Epithelial cell of prostate (primary cell): ENCODE results near the gene KSR2.

ENCODE experiments used
- DNase-seq: peaks from one replicate; pipeline ENCODE4 v3.0.0-alpha.2; 2011; ENCODE audit warnings: low read depth, low spot score
- H3K27ac ChIP-seq: fragments of 450-650 bp; 2 replicates; pipeline ENCODE4 v1.5.1; 2017; ENCODE audit warnings: mild to moderate bottlenecking

Gene KSR2

GRCh38 chr12:117594481-117594880 lies 374.3 kb downstream of the KSR2 start:
- no peak for DNase-seq
- H3K27ac ChIP-seq = no peak overlapping the region

DNA sequence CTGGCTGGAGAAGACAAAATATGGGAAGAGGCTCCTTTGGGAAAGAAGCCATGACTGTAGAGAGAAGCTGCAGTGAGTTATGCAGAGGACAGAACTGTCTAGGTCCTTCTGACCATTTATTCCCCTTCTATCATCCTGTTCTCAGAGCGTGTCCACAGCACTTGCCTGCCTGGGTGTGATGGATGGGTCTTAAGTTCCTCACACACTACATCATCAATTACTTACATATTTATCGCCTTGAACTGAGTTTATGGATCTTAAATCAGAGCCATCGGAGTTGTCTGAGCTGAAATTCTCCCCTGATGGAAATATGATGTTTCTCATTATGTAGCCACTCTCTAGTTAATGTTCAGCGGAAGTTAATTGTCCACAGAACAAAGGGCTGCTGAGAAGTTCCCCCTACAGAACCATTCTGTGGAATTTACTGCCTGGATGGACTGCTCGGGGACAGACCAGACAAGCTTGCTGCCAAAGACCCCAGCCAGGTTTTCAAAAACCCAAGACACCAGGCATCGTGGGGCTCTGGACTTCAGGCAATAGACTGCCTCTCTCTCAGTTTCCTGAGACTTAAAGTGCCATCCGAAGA lies 374.9 kb downstream of the KSR2 start:
- H3K27ac ChIP-seq = no peak overlapping the region
- no peak for DNase-seq

- no peak overlapping the region for H3K27ac ChIP-seq
- no peak for DNase-seq
These were observed 376.0 kb downstream of the KSR2 start for GRCh38 chr12:117592588-117593305.

DNA sequence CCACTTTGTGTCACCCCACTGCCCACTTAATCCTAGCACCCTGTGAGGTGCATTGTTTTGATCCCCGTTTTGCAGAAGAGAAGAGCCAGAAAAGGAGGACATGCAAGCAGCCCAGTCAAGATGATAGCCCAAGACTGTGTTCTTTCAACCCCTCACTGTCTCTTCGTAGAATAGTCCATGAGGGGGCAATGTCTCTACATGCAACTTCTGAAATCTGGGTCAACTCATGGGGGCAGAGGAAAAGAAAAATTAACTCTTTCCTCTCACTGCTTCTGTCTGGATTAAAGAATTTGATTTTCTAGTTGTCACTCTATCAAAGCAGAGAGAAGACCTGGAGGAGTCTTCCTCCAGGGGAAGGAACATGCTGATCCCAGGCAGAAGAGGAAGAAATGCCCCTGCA lies 377.8 kb downstream of the KSR2 start:
- no peak for DNase-seq
- no peak overlapping the region for H3K27ac ChIP-seq

DNA sequence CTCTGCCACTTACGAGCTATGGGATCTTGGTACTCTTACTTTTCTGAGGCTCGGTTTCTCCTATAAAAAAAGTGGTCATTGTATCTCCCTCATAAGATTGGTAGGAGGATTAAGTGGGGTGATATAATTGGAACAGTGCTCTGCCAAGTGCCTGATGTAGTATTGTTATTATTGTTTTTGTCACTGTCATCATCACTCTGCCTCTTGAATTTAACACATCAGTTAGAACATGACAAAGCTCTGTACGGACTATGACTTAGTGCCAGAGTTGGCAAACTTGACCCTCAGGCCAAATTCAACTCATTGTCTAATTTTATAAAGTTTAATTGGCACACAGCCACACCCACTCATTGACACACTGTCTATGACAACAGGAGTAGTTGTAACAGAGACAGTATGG lies 378.4 kb downstream of the KSR2 start:
- DNase-seq = no peak
- no peak overlapping the region for H3K27ac ChIP-seq

DNA sequence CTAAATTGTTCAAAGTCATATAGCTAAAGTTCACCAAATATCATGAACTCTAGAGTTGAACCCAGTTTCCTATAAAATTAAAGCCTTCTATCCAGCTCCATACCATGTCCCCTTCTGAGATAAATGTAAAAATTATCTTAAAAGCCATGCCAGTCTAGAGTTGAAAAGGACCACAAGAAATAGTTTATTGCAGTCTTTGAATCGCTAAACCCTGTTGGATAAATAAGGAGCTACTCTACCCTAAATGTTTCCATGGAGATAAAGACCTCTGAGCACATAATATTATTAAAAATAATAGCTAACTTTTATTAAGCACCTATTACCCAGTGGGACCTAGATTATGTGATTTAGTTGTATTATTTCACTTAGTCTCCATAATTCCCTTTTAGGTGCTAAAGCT lies 379.8 kb downstream of the KSR2 start:
- H3K27ac ChIP-seq = no peak overlapping the region
- no peak for DNase-seq

- H3K27ac ChIP-seq = no peak overlapping the region
- no peak for DNase-seq
These were observed 381.0 kb downstream of the KSR2 start for GRCh38 chr12:117587631-117588287.

GRCh38 chr12:117583677-117584225 lies 385.0 kb downstream of the KSR2 start:
- no peak for DNase-seq

DNA sequence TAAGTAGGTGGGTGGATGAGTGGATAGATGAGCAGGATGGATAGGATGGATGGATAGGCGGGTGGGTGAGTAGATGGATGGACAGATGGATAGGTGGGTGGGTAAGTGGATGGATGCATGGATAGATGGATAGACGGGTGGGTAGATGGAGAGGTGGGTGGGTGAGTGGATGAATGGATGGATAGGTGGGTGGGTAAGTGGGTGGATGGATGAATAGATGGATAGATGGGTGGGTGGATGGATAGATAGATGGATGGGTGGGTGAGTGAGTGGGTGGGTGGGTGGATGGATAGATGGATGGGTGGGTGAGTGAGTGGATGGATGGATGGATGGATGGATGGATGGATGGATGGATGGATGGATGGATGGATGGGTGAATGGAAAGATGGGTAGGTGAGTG lies 385.7 kb downstream of the KSR2 start:
- no peak overlapping the region for H3K27ac ChIP-seq

More at GRCh38 chr12:117583677-117584225, 385.0 kb downstream of the KSR2 start:
- H3K27ac ChIP-seq = no peak overlapping the region

DNA sequence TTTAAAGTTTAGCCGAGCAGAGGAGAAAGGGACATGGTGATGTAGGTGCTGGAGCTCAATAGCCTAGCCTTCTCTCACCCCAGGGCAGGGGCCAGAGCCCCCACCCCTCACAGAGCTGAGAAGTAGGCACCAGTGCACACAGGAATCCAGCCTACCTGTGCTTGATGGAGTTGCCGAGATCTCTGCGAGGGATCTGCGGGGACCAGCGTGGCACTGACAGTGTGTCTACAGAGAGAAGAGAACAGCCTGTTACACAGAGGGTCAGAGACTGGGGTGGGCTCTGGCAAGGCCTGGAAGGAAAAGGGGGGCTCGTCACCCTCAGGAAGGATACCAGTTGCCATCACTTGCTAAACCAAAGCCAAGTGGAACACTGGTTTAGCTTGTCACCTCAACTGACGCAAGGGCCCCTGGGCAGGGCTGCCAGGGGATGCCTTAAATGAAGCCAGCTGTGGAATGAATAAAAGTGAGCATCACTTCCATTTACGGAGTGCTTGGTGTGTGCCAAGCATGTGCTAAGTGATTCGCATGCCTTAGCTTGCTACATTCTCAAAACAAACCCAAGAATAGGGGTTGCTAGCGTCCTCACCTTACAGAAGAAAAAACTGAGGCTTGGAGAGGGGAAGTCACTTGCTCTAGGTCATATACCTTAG lies 386.5 kb downstream of the KSR2 start:
- H3K27ac ChIP-seq = no peak overlapping the region
- DNase-seq = no peak

More for the DNA sequence above, 385.7 kb downstream of the KSR2 start:
- DNase-seq = no peak

DNA sequence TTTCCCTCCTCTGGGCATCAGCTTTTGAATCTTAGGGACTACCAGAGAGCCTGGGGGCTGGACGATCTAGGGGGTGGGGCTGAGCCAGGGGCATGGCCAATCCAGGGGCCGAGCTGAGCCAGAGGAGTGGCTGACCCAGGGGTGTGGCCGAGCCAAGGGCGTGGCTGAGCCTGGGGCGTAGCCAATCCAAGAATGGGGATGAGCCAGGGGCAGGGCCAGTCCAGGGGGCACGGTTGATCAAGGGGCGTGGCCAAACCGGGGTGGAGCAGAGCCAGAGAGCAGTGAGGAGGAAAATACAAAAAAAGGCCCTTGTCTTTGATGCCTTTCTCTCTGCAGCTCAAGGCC lies 388.1 kb downstream of the KSR2 start:
- DNase-seq = no peak
- no peak overlapping the region for H3K27ac ChIP-seq

- H3K27ac ChIP-seq = no peak overlapping the region
- no peak for DNase-seq
These were observed 388.6 kb downstream of the KSR2 start for GRCh38 chr12:117580015-117580717.

GRCh38 chr12:117577122-117577657 lies 391.6 kb downstream of the KSR2 start:
- no peak overlapping the region for H3K27ac ChIP-seq
- no peak for DNase-seq

GRCh38 chr12:117576053-117576452 lies 392.7 kb downstream of the KSR2 start:
- H3K27ac ChIP-seq = no peak overlapping the region
- DNase-seq = no peak

DNA sequence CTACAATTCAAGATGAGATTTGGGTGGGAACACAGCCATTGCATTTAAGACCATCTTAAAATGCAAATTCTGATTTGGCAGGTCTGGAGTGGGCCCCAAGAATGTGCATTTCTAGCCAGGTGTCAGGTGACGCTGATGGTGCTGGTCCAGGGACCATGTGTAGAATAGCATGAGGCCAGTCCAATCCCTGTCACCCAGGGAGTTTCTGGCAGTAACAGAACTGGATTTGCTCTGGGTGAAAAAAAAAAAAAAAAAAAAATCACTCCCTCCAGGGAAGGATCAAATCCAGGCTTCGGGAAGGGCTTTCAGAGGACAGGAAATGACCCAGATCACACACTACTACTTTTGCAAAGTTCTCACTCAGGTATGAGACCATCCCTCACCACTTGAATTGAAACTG lies 394.1 kb downstream of the KSR2 start:
- H3K27ac ChIP-seq = no peak overlapping the region
- no peak for DNase-seq

DNA sequence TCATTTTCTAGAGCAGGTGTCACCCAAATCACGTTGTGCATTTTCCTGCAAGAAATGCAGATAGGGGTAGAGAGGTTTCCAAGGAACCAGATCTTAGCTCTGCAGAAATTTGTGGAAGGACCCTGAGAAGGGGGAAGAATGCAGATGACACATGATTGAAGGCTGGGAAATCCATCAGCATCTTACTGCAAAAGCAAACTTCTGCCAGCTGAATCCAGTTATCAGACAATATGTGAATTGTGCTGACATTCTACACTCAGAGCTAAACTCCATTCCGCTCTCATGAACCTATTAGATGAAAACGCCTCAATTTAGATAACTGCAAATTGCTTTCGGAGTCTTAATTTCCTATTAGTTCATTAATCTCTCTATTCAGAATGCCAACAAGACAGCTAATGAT lies 396.0 kb downstream of the KSR2 start:
- H3K27ac ChIP-seq = no peak overlapping the region
- no peak for DNase-seq

- no peak overlapping the region for H3K27ac ChIP-seq
- DNase-seq = no peak
These were observed 397.5 kb downstream of the KSR2 start for GRCh38 chr12:117571321-117571720.

GRCh38 chr12:117570608-117571007 lies 398.2 kb downstream of the KSR2 start:
- DNase-seq = no peak
- H3K27ac ChIP-seq = no peak overlapping the region

DNA sequence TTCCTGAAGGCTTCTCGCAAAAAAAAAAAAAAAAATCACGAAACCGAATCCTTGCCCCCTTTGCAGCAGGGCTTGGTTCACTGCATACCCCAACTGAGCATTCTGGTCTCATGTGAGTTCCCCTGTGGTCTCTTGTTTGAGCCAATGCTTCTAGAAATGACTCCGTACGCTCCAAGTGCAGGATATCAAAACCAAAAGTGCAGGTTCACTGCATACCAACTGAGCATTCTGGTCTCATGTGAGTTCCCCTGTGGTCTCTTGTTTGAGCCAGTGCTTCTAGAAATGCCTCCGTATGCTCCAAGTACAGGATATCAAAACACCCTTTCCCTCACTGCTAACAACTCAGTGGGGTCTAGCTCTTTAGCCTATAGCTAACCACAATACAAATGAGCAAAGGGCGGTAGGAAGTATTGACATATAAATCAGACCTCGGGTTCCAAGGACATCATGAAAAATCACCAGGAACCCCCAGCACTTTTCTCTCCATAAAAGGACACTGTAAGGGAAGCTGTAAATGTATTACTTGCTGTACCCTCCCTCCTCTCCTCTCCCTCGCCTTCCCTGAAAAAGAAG lies 401.1 kb downstream of the KSR2 start:
- no peak for DNase-seq
- no peak overlapping the region for H3K27ac ChIP-seq

DNA sequence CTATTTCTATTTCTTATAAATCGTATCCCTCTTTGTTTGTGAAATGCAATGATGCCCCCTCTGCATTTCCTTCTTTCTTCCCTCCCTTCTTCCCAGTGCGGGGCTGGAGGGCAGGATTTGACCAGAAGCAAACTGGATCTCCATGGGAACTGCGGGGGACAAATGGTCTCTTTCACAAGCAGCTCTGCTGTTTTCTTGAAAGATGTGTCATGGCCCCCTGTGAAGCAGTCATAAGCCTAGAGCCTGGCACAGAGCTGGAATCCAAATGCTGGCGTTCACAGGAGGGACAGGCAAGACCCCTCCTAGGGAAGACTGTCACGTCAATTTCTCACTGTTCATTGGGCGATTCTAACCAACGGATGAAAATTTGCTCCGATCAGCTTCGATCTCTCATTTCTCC lies 403.9 kb downstream of the KSR2 start:
- DNase-seq = no peak
- H3K27ac ChIP-seq = no peak overlapping the region
